ENCODE data around the gene DUOX1.

The DUOX1 gene

GRCh38 chr15:45139770-45140169, 10.0 kb downstream of the DUOX1 start:
- H3K79me2 ChIP-seq (ENCODE audit: insufficient read depth, low read length), result no peaks in the 10 kb centered on the region
- H4K20me1 ChIP-seq (ENCODE audit: insufficient read depth, low read length, poor library complexity, severe bottlenecking), result no peaks in the 10 kb centered on the region
- no peaks in the 10 kb centered on the region for H3F3A ChIP-seq (ENCODE audit: low read depth)
- H3K9me2 ChIP-seq (replicated peaks; ENCODE audit: low read depth, low read length), result no peaks in the 10 kb centered on the region
- no peak overlapping the region for H3K4me3 ChIP-seq (ENCODE audit: low read length, poor library complexity, severe bottlenecking)
- TF ChIP-seq EZH2phosphoT487 (IDR thresholded peaks at IDR 0.05; ENCODE audit: borderline replicate concordance), result no peak
- no peaks in the 10 kb centered on the region for H3K4me1 ChIP-seq (ENCODE audit: insufficient read depth, low read length, poor library complexity, severe bottlenecking)
- H3K9me3 ChIP-seq (ENCODE audit: insufficient read depth, low read depth, low read length), result no peaks in the 10 kb centered on the region
- no peaks in the 10 kb centered on the region for H3K27me3 ChIP-seq (ENCODE audit: insufficient read depth, low read length, poor library complexity, severe bottlenecking)
- no peak overlapping the region for H3K9ac ChIP-seq (ENCODE audit: low read depth, low read length, poor library complexity, severe bottlenecking)
- H3K4me2 ChIP-seq (ENCODE audit: low read depth, low read length, poor library complexity, severe bottlenecking), result no peak overlapping the region
- H2AFZ ChIP-seq (ENCODE audit: low read length), result no peak overlapping the region
- H3K36me3 ChIP-seq (ENCODE audit: insufficient read depth, low read length), result no peaks in the 10 kb centered on the region

DNA sequence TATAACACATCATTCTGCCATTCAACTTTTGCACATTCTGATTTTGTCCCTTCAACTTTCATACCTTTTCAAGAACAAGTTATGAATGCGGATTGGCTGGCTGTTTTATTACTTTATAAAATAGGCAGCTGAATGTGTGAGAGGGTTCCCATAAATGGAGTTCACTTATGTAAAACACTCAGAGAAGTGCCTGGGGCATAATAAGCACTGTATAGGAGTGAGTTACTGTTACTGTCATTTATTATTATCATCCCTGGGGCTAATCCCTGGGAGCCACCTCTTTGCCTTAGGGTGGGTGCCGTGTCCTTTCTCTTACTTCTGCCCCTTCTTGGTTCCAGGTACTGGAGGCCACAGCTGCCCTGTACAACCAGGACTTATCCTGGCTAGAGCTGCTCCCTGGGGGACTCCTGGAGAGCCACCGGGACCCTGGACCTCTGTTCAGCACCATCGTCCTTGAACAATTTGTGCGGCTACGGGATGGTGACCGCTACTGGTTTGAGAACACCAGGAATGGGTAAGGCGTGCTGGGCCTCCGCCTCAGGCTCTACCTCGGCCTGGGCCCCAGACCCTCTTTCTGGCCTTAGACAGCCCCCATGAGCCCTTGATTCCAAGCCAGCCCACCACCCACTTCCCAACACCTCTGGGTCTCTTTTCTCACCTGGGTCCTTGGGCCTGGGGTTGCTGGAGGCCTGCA, 10.9 kb downstream of the DUOX1 start:
- H3K9ac ChIP-seq (ENCODE audit: low read depth, low read length, poor library complexity, severe bottlenecking), result no peak overlapping the region
- no peaks in the 10 kb centered on the region for H3K27me3 ChIP-seq (ENCODE audit: insufficient read depth, low read length, poor library complexity, severe bottlenecking)
- H3K79me2 ChIP-seq (ENCODE audit: insufficient read depth, low read length), result no peaks in the 10 kb centered on the region
- no peaks in the 10 kb centered on the region for H3K9me3 ChIP-seq (ENCODE audit: insufficient read depth, low read depth, low read length)
- H3K4me2 ChIP-seq (ENCODE audit: low read depth, low read length, poor library complexity, severe bottlenecking), result no peak overlapping the region
- no peak overlapping the region for H2AFZ ChIP-seq (ENCODE audit: low read length)
- no peaks in the 10 kb centered on the region for H3K9me2 ChIP-seq (replicated peaks; ENCODE audit: low read depth, low read length)
- H3K4me3 ChIP-seq (ENCODE audit: low read length, poor library complexity, severe bottlenecking), result no peak overlapping the region
- TF ChIP-seq EZH2phosphoT487 (IDR thresholded peaks at IDR 0.05; ENCODE audit: borderline replicate concordance) (no peak), CTCF (conservative IDR thresholded peaks at IDR 0.05; ENCODE audit: low read length) (no peak)
- no peaks in the 10 kb centered on the region for H3K36me3 ChIP-seq (ENCODE audit: insufficient read depth, low read length)
- H4K20me1 ChIP-seq (ENCODE audit: insufficient read depth, low read length, poor library complexity, severe bottlenecking), result no peaks in the 10 kb centered on the region
- no peaks in the 10 kb centered on the region for H3K4me1 ChIP-seq (ENCODE audit: insufficient read depth, low read length, poor library complexity, severe bottlenecking)
- no peaks in the 10 kb centered on the region for H3F3A ChIP-seq (ENCODE audit: low read depth)

- no peak overlapping the region for H3K4me2 ChIP-seq (ENCODE audit: low read depth, low read length, poor library complexity, severe bottlenecking)
- no peaks in the 10 kb centered on the region for H3F3A ChIP-seq (ENCODE audit: low read depth)
- no peaks in the 10 kb centered on the region for H3K36me3 ChIP-seq (ENCODE audit: insufficient read depth, low read length)
- TF ChIP-seq EZH2phosphoT487 (IDR thresholded peaks at IDR 0.05; ENCODE audit: borderline replicate concordance), result no peak
- TF ChIP-seq CTCF (conservative IDR thresholded peaks at IDR 0.05; ENCODE audit: low read length), result no peak
- H3K79me2 ChIP-seq (ENCODE audit: insufficient read depth, low read length), result no peaks in the 10 kb centered on the region
- H2AFZ ChIP-seq (ENCODE audit: low read length), result no peak overlapping the region
- H3K9me3 ChIP-seq (ENCODE audit: insufficient read depth, low read depth, low read length), result no peaks in the 10 kb centered on the region
- no peak overlapping the region for H3K4me3 ChIP-seq (ENCODE audit: low read length, poor library complexity, severe bottlenecking)
- H4K20me1 ChIP-seq (ENCODE audit: insufficient read depth, low read length, poor library complexity, severe bottlenecking), result no peaks in the 10 kb centered on the region
- H3K27me3 ChIP-seq (ENCODE audit: insufficient read depth, low read length, poor library complexity, severe bottlenecking), result no peaks in the 10 kb centered on the region
- H3K9me2 ChIP-seq (replicated peaks; ENCODE audit: low read depth, low read length), result no peaks in the 10 kb centered on the region
- no peak overlapping the region for H3K9ac ChIP-seq (ENCODE audit: low read depth, low read length, poor library complexity, severe bottlenecking)
- H3K4me1 ChIP-seq (ENCODE audit: insufficient read depth, low read length, poor library complexity, severe bottlenecking), result no peaks in the 10 kb centered on the region
These were observed 11.6 kb downstream of the DUOX1 start for GRCh38 chr15:45141386-45141785.

DNA sequence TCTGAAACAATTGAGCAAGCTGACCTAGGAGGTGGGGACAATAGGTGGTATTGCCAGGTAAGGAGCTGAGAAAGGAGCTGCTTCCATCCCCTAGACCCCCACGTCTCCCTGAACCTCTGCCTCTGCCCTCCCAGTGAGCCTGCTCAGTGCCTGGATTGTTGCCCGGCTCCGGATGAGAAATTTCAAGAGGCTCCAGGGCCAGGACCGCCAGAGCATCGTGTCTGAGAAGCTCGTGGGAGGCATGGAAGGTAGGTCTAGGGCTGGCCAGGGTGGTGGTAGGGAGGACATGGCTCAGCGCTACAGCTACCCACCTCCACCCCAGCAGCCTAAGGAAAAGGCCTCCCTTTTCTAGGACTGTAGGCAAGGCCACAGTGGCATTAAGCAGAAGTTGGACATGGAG, 13.3 kb downstream of the DUOX1 start:
- H3K27me3 ChIP-seq (ENCODE audit: insufficient read depth, low read length, poor library complexity, severe bottlenecking), result no peaks in the 10 kb centered on the region
- no peak overlapping the region for H2AFZ ChIP-seq (ENCODE audit: low read length)
- no peaks in the 10 kb centered on the region for H4K20me1 ChIP-seq (ENCODE audit: insufficient read depth, low read length, poor library complexity, severe bottlenecking)
- H3K4me3 ChIP-seq (ENCODE audit: low read length, poor library complexity, severe bottlenecking), result no peak overlapping the region
- no peaks in the 10 kb centered on the region for H3K4me1 ChIP-seq (ENCODE audit: insufficient read depth, low read length, poor library complexity, severe bottlenecking)
- H3F3A ChIP-seq (ENCODE audit: low read depth), result no peaks in the 10 kb centered on the region
- no peaks in the 10 kb centered on the region for H3K36me3 ChIP-seq (ENCODE audit: insufficient read depth, low read length)
- H3K79me2 ChIP-seq (ENCODE audit: insufficient read depth, low read length), result no peaks in the 10 kb centered on the region
- H3K9me2 ChIP-seq (replicated peaks; ENCODE audit: low read depth, low read length), result no peaks in the 10 kb centered on the region
- no peak overlapping the region for H3K9ac ChIP-seq (ENCODE audit: low read depth, low read length, poor library complexity, severe bottlenecking)
- no peaks in the 10 kb centered on the region for H3K9me3 ChIP-seq (ENCODE audit: insufficient read depth, low read depth, low read length)
- H3K4me2 ChIP-seq (ENCODE audit: low read depth, low read length, poor library complexity, severe bottlenecking), result no peak overlapping the region
- TF ChIP-seq EZH2phosphoT487 (IDR thresholded peaks at IDR 0.05; ENCODE audit: borderline replicate concordance), result no peak
- TF ChIP-seq CTCF (conservative IDR thresholded peaks at IDR 0.05; ENCODE audit: low read length), result no peak
